Posterior cingulate gyrus (tissue), 11 donors: ENCODE results near the gene WDFY2.

Experiments
- DNase-seq, 10 donors: peaks; one replicate each; pipeline versions ENCODE4 v3.0.0 to v3.0.0-alpha.2; 2020 to 2021; ENCODE audit warnings: mixed read lengths in 3 of 10
- intact Hi-C: fragments of 100-400 bp; cut with DNase I; formaldehyde crosslinking; loops from one replicate; pipeline ENCODE4 v1.15.1; 2023

Gene WDFY2

DNA sequence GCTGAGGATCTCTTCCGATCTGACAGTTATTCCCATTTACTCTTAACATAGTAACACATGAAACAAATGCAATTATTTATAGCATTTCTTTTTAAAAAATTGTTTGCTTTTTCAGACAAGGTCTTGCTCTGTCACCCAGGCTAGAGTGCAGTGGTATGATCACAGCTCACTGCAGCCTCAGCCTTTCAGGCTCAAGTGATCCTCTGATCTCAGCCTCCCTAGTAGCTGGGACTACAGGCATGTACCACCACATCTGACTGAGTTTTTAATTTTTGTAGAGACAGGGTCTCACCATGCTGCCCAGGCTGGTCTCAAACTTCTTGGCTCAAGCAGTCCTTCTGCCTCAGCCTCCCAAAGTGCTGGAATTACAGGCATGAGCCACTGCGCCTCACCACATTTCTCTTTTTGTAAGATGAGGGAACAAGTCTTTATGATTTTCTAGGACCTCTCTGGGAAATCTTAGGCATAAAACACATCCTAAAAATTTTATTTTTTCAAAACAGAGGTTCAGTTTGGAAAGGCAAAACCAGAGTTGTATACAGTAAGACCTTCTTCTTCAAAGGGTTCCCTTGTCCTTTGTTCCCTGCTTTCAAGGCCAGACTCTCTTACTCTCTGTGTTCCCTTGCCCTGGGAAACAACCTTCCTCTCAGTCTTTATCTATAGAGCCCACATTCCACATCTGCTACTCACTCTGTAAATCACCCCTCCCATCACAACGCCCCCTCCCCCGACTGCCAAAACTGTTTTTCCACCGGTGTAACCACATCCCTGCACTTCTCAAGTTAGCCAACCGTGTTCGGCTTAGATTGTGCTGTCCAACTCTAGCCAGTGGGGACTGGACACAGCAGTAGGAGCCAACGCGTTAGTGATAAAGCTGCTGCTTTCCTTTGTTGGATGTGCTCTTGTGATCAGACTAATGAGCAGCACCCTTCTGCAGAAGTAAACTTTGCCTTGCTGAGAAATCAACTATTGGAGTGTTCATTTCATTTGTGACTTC, 163.5 kb downstream of the WDFY2 start:
- no peak for DNase-seq
- intact Hi-C loops = no loop called here

DNA sequence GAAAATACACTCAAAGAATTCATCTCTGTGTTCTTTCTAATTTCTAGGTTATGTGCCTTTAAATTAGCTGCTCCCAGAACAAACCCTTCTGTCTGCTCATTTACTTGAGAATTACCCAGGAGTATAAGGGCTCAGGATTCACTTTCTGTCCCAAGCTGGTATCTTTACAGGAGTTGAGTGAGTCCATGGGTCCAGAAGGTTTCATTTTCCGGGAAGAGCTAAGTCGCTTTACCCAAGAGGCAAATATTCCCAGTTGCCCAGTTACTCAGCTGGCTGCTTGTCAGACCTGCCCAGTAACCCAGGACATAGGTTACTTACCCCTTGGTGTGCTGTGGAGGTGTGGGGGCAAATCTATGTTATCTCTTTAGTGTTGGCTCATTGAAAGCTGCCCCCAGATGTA, 172.4 kb downstream of the WDFY2 start:
- DNase-seq = no peak
- intact Hi-C loops = no loop called here

DNA sequence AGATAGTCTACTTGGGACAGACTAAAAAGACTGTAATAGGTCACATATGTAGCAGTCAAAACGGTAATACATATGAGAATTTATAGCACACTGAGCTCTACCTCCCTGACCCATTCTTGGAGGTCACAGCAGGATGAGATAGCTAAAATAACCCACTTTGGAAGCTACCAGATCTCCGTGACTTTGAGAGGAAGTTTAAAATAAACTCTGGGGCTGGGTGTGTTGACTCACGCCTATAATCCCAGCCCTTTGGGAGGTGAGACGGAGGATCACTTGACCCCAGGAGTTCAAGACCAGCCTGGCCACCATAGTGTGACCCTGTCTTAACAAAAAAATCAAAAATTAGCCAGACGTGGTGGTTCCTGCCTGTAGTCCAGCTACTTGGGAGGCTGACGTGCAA, 174.4 kb downstream of the WDFY2 start:
- intact Hi-C loops = no loop called here

DNA sequence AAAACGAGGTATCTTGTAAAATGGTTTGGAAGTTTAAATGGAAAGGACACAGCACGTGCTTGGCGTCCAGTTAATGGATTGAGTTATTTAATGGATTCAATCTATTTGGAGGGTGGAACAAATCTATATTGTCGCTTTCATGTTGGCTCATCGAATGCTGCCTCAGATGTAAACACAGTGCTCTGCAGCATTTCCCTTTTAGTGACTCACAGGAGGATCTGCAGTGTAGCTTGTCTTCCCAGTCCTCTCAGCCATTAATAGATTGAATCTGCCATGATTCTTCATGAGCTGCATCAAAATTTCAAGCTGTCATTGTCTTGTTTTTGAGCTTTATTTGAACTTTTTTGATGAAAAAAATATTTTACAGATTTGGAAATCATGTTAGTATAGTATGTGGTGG, 175.0 kb downstream of the WDFY2 start:
- intact Hi-C loops = no loop called here

More for the DNA sequence above, 174.4 kb downstream of the WDFY2 start:
- DNase-seq = no peak

DNA sequence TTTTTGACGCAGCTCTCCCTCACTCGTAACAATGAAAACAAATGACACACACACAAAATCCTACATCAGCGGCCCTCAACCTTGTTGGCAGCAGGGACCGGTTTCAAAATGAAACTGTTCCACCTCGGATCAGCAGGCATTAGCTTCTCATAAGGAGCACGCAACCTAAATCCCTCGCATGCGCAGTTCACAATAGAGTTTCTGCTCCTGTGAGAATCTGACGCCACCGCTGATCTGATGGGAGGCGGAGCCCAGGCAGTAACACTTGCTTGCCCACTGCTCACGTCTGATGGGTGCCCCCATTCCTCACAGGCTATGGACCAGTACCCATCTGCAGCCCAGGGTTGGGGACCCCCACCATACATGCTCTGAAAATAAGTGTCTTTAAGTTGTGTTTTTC, 176.3 kb downstream of the WDFY2 start:
- DNase-seq = peak; percentile 68 to 97 (median 84)
- intact Hi-C loops = no loop called here

More for the DNA sequence above, 175.0 kb downstream of the WDFY2 start:
- DNase-seq = no peak

DNA sequence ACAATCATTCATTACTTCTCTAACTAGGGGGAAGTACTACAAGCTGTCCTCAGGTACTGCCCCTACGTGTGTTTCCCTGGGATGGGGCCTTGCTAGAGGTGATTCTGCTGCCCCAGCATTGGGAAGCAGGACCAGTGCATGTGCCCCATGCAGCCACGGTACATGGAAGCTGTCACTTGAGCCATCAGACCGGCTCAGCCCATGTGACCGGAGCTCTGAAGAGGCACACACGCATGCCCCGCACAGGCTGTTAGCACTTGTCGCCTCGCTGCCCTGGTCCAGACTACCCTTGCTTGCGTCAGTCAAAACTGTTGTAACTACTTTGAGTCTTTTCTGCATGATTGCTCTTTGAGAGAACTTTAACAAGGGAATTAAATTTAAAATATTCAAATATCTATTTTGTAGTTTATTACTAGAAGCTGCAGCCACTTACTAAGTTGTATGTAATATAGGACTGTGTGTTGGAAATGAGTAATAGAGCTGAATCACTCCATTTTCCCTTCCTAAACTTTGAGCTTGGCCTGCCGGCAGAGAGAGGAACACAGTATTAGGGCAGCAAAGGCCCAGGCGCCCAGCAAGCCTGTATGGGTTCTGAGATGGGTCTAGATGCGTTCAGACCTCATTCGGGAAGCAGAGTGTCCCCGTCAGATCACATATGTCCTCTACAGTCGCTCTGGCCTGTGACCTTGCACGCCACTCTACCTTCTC, 177.5 kb downstream of the WDFY2 start:
- intact Hi-C loops = no loop called here
- peak in 1 of 10 donors; percentile 82 for DNase-seq

DNA sequence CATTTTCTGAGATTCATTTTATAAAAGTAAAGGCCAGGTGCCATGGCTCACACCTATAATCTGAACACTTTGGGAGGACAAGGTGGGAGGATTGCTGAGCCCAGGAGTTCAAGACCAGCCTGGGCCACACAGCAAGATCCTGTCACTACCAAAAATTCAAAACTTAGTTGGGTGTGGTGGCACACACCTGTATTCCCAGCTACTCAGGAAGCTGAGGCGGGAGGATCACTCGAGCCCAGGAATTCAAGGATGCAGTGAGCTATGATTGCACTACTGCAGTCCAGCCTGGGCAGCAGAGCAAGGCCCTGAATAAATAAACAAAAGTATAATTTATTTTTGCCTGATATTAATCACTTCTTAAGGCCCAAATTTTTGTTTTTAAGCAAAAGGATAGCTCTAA, 179.2 kb downstream of the WDFY2 start:
- intact Hi-C loops = no loop called here
- no peak for DNase-seq

DNA sequence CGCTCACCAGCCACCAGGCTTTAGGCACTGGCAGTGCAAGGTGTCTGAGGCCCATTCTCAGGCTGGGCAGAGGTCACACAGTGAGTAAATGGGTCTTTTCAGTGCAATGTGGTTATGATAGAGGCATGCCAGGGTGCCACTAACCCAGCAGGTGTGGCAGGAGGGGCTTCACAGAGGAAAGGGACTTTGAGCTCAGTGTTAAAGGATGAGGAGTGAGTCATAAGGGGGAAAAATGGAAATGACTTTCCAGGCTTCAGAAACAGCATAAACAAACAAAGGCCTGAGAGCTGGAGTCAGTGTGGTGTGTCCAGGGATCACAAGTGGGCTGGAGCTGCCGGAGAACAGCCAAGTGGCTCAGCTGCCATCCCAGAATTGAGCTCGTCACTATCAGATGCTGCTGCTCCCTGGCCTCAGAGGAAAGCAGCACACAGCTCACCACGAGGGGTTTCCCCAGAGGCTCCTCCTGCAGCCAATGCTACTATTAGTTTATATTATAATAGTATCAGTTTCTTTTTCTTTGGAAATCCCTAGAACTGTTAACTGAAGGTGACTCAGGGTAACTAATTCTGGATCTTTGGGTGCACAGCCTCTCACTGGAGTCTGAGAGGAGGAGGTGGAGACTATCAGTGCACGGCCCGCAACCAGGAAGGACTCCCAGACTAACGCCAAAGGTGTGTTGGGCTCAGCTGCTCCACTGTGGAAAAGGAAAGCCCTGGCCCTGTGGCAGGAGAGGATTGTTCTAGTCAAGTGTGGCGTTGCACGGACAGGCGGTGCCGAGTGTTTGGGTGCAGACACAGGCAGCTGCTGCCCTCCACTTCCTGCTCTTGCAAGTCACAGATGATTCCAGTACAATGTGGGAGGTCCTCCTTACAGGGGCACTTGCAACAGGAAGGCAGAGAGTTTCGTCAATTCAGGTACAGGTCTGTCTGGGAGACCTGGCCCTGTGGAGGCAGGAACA, 180.2 kb downstream of the WDFY2 start:
- DNase-seq = peak in 8 of 10 donors; percentile 43 to 94 (median 63)
- intact Hi-C loops = no loop called here

DNA sequence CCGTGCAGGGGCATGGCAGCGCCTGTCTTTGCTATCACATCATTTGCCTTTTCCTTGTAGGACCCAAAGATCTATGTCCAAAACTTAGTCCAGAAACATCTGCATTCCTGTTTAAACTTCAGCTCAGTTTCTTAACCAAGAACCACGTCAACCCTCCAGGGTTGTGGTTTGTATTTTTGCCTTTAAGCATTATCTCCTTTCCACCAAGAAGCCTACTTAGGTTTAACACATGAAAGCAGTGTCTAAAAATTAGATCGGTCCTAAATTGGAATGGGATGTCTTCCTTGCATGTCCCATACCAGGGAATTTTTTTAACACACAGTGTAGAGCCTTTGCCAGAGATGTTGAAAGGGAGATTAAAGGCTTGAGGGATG, 180.9 kb downstream of the WDFY2 start:
- intact Hi-C loops = no loop called here
- no peak for DNase-seq

DNA sequence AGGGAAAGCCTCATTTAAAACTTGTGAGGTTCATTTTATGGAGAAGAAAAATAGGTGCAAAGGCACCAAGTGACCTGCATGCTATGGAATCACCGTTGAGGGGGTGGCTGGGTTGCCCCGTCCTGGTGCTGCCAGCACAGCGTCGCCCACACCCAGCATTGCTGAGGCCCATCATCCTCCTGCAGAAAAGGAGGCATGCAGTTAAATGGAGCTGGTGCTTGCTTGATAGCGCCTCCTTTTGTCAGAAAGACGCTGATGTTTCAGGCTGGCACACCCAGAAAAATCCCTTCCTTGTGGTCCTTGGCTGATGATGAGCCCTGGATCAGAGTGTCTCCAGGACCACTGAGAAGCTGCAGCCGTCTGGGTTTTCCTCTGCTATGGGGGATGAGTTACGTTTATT, 182.8 kb downstream of the WDFY2 start:
- DNase-seq = no peak
- intact Hi-C loops = no loop called here

DNA sequence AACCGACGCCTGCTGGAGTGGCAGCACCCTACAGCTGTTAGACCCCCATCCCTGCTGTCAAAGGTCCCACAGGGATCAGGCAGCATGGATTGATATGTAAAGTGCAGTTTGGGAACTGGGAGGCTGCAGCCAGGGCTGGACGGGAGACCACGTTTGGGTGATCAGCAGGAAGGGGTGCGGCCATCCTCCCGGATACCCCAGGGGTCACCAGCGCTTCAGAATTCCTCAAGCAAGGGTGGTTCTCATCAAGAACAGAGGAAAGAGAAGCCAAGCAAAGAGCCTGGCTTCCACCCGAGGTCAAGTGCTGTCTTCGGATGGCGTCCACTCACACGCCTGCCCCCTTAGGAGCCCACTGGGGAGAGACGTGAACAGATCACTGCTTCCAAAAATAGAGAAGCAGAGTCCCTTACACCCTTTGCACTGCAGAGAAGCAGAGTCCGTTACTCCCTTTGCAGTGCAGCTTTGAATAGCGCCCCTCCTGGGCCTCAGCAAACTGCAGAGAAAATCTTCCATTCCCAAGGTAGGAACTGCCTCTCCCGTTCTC, 184.2 kb downstream of the WDFY2 start:
- DNase-seq = peak in 1 of 10 donors; percentile 64

DNA sequence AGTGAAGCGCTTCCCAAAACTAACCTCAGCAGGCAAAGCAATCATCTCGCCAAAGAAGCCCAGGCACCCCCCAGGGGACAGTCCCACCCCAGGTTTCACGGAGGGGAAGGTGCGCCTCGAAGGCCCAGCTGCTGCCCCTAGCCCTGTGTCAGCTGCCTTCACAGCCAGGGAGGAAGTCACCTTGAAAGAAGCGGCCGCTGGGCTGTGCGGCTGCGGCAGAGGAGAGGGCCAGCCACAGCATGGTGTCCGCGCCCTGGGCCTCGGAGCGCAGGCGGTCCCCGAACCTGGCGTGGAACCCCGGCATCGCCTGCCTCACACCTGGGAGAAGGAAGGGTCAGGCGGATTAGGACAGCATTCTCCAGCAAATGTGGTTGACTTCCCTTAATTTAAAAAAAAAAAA, 184.7 kb downstream of the WDFY2 start:
- intact Hi-C loops = no loop called here
- DNase-seq = peak in 1 of 10 donors; percentile 76

More for the DNA sequence above, 184.2 kb downstream of the WDFY2 start:
- intact Hi-C loops = no loop called here

DNA sequence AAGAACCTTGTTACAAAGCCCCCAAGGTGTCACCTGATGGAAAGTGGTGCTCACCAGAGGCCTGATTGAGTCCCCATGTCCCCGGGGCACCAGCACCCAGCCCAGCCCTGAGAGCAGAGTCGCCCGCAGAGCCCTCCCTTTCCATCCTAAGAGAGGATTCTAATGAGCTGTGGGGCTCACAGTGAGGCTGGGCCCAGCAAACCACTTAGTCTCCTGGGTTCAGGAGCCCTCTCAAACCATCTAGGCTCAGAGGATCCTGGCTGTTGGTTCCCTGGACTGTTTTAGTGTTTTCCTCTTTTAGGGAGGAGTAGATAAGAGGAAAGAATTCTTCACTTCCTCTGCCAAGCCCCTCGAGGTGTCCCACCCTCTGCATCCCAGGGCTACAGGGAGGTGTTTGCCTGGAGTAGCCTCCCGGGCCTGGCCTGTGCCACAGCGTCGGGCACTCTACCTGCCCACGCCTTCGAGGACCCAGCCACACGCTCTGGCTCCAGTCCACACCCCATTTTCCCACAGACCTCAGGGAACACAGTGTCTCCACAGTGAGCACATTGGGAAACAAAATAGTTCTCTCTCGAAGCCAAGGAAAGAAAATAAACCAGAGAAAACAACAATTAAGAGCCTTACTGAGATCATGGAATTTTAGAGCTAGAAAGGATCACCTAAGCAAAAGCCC, 185.3 kb downstream of the WDFY2 start:
- intact Hi-C loops = no loop called here
- peak in 1 of 10 donors; percentile 78 for DNase-seq

DNA sequence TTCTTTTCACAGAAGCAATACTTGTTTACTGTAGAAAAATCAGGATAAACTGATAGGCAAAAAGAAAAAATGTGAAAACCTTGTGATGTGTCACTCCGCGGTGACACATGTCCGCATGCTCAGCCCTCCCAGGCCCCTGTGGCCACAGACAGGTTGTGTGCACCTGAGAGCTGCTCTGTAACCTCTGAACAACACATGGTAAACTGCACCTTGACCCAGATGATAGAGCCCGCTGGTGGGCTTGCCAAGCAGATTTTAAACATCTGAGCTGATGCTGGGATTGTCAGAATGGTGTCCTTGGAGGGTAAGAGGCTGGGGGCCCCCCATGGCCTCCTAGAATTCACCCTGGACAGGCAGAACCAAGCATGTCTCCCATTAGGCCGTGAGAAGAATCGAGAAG, 185.9 kb downstream of the WDFY2 start:
- peak in 1 of 10 donors; percentile 72 for DNase-seq
- intact Hi-C loops = no loop called here

DNA sequence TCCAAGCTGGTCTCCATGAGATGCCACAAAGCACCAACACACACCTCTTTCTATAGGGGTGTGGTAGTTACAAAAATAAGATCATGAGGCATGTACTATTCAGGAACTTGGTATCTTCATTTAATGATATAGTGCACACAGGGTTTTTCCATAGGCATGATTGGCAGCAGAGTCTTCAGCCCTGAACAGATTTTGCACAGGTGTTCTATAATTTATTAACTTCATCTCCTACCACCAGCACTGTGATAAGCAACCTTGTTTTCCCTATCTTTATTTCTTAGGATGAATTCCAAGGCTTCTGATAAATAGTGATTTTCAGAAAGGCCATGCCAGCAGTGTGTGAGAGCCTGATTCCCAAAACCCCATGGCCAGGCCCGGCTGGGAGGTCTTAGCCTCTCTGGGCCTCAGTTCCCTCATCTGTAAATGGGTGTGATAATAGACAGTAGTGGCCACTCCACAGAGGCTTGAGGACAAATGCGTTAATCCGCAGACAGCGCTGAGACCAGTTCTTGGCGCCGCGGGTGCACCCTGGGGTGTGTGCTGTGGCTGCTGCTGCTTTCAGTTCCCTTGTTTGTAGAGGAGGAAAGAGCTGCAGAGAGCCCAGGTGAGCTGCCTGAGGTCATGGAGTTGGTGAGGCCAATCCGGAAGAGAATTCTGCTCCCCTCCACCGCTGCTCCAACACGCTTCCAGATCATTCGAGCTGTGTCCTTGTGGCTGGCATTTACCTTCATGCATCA, 186.6 kb downstream of the WDFY2 start:
- intact Hi-C loops = no loop called here
- DNase-seq = peak in 1 of 10 donors; percentile 54

DNA sequence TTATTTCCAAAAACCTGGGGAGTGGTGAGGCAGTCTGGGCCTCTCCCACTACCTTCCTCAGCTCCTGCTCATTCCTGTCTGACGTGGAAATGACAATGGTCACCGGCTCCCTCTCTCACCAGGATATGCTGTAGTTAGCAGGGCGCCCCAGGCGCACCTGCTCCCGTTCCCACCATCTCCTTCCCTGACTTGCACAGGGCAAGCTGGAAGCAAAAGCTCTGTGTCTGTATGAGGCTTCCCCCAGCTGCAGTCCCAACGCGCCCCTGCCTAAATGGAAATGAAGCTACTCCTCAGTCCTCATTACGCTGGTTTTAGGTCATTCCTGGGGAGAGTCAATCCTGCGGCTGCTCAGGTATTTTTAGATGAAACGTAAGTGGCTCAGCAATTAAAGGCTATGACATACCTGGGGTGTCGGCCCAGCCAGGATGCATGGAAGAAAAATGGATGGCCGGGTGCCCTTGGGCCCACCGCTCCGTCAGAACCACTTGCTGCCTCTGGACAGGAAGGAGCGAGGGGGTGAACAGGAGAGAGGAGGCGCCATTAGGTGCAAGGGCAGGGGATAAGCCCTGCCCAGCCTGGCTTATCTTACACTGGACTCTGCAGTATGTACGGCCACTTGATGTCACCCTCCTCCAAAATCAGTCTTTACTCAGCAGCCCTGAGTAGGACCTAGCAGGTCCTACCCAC, 187.3 kb downstream of the WDFY2 start:
- peak in 1 of 10 donors; percentile 59 for DNase-seq
- intact Hi-C loops = no loop called here

DNA sequence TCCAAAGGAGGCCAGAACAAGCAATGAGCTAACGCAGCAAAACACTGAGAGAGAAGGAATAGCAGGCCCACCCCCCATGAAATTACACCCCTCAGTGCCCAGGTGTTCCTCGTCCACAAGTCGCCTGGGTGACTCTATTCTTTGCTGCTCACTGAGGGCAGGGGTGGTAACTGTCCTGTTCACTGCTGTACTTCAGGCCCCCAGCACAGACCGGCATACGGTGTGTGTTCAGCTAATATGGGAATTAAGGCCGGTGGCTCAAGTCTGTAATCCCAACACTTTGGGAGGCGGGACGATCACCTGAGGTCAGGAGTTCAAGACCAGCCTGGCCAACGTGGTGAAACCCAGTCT, 187.8 kb downstream of the WDFY2 start:
- no peak for DNase-seq

DNA sequence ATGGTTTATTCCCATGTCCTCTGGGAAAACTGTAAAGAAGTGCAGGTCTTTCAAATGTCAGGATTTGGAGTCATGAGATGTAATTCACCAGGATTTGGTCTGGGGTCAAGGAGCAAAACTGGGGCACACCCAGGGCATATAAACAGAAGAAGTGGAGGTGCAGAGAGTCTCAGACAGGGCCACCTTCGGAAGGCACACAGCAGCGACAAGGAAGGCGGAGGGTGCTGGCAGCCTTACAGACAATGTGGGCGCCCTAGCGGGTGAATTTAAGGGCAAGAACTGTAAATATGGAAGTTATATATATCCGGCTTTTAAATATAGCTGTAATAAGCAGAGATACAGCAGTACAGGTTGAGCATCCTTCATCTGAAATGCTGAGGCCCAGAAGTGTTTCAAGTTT, 188.5 kb downstream of the WDFY2 start:
- intact Hi-C loops = no loop called here
- peak in 1 of 10 donors; percentile 88 for DNase-seq

More for the DNA sequence above, 187.8 kb downstream of the WDFY2 start:
- intact Hi-C loops = no loop called here
